GM13977 (cell line): ENCODE results near the gene MT3.
"Not testable (repeated sequence)": the region's sequence is repeated elsewhere in the genome, so short reads cannot be mapped to it uniquely, and the experiment has no call there.

ENCODE experiments used
- DNase-seq: peaks from one replicate; pipeline ENCODE4 v3.0.0; 2012; ENCODE audit warnings: low spot score
- in situ Hi-C: fragments of 300-500 bp; cut with MboI; formaldehyde crosslinking; loops from one replicate; pipeline ENCODE4 v1.12.0; 2022; ENCODE audit warnings: low sequenced_read_pairs, low pct_unique_long_range_greater_than_20kb, mixed read lengths, inconsistent platforms; ENCODE audit not compliant: unreplicated experiment
- TF ChIP-seq, protein P1 (sequence below): IDR thresholded peaks from 2 replicates; pipeline ENCODE4 v1.5.1; 2012; ENCODE audit warnings: mild to moderate bottlenecking, control low read depth; ENCODE audit not compliant: insufficient read depth; ENCODE audit errors: extremely low read depth, missing control alignments

MT3 gene

DNA sequence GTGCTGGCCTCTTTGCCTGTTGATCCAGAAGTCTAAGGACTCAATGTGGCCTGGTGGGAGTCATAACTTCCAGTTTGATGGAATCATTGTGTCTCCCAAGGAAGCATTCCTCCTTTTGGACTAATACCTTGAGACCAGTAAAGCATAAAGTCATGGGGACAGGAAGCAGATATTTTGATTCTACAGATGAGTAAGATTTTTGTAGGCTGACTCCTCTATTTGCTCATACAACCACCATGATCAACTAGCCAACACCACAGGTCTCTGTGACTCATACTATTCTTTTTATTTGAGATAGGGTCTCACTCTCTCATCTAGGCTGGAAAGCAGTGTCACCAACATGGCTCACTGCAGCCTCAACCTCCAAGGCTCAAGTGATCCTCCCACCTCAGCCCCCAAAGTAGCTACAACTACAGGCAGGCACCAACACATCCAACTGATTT, 25.2 kb downstream of the MT3 start:
- in situ Hi-C loops: no loop called here
- TF ChIP-seq, protein P1, sequence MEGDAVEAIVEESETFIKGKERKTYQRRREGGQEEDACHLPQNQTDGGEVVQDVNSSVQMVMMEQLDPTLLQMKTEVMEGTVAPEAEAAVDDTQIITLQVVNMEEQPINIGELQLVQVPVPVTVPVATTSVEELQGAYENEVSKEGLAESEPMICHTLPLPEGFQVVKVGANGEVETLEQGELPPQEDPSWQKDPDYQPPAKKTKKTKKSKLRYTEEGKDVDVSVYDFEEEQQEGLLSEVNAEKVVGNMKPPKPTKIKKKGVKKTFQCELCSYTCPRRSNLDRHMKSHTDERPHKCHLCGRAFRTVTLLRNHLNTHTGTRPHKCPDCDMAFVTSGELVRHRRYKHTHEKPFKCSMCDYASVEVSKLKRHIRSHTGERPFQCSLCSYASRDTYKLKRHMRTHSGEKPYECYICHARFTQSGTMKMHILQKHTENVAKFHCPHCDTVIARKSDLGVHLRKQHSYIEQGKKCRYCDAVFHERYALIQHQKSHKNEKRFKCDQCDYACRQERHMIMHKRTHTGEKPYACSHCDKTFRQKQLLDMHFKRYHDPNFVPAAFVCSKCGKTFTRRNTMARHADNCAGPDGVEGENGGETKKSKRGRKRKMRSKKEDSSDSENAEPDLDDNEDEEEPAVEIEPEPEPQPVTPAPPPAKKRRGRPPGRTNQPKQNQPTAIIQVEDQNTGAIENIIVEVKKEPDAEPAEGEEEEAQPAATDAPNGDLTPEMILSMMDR: no peak
- no peak for DNase-seq

DNA sequence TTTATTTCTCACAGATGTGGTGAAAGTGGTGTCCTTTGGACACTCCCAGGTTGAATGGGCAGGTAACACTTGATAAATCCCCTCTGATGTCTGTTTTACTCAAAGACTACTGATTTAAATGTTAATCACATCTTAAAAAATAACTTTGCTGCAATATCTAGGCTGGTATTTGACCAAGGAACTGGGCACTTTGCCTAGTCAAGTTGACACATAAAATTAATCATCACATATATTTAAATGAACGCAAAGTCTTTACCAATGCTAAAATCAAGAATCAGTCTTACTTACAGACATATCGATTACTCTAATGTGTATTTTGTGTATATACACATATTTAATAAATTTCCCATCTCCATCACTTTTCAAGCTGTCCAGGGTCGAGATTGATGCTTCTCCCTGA, 26.0 kb downstream of the MT3 start:
- DNase-seq: no peak
- in situ Hi-C loops: no loop called here
- TF ChIP-seq, protein P1: no peak

DNA sequence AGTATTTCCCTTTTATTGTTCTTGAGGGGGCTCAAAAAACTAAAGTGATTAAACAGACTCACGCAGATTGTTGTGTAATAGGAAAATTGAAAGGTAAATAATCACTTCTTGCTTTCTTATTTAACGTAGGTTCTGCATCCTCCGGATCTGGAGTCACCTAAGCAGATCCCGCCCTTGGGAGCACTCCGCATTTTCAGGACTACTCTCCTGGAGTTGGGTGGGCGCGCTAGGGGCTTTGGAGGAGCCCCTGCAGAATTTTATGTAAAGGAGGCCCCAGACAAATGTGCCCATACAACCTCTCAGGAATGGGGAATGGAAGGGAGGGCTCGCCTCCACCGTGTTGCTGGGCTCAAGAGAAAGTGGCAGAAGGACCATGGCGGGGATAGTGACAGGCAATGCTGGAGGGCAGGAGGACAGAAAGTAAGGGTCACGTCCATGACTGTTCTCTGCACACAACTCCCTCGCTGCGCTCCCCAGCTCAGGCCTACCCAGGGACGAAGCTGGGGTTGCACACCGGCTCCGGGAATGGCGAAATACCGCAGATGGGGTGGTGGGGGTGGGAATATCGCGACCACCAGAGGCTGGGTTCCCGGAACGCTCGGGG, 27.4 kb downstream of the MT3 start:
- in situ Hi-C loops: no loop called here
- no peak for DNase-seq
- TF ChIP-seq, protein P1: no peak

DNA sequence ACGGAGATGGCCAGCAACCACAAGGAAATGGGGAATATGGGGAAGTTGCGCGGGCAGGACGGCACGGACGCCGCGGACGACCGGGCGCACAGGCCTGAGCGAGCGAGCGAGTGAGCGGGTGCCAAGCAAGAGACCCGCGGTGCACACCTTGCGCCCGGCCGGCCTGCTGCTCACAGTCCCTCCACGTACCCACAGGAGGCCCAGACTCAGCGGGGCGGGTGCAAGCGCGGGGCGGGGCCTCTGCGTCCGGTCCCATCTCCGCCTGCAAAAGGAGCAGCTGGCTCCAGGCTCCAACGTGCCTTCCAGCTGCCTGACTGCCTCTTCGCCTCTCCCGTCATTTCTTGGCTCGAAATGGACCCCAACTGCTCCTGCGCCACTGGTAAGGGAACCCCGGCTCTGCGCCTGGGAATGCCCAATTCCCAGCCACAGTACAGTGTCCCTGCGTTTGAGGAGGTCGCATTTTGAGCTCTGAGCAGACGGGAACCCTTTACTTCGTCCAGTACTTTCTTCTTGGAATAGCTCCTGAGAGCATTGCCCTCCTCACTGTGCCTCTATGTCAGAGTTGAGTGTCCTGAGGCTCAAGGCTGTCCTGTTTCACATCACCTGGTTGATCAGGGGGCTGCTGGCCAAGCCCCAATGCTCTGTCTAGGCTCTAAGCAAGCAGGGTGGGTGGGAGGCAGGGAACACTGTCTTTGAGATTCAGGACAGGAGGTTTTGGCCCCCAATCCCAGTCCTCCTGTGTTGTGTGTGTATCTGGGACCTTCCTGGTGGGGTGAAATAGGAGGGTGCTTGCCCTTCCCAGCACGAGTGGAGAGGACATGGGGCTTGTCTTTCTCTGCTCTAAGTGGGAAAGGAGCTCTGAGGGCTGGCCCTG, 28.1 kb downstream of the MT3 start:
- TF ChIP-seq, protein P1: no peak
- DNase-seq: no peak
- in situ Hi-C loops: no loop called here

DNA sequence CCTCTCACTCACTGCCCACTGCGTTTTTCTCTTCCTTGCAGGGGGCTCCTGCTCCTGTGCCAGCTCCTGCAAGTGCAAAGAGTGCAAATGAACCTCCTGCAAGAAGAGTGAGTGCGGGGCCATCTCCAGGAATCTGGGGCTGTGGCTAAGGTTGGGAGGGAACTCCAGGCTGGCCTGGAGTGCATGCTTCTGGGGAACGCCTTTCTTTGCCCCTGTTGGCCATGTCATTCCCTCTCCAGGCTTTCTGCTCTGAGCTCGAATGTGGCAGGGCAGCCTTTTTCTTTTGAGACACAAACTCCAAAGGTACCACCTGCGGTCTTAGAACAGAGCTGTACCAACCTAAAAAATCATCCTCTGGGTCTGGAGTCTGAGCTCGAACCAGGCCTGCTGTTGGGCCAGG, 28.8 kb downstream of the MT3 start:
- TF ChIP-seq, protein P1: no peak
- DNase-seq: no peak
- in situ Hi-C loops: no loop called here

DNA sequence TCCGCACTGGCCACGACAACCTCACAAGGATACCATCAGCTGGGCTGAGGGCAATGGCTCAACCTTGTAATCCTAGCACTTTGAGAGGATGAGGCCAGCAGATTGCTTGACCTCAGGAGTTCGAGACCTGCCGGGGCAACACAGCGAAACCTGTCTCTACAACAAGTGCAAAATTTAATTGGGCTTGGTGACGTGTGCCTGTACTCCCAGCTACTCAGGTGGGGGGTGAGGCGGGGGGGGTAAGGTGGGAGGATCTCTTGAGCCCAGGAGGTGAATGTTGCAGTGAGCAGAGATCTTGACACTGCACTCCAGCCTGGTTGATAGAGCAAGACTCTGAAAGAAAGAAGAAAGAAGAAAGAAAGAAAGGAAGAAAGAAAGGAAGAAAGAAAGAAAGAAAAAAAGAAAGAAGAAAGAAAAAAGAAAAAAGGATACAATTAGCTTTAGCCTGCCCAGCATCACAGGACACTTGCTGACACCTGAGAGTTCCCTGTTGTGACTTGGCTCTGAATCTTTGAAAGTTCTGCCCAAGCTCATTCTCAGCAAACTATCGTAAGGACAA, 31.1 kb downstream of the MT3 start:
- TF ChIP-seq, protein P1: no peak
- in situ Hi-C loops: no loop called here
- DNase-seq: no peak

DNA sequence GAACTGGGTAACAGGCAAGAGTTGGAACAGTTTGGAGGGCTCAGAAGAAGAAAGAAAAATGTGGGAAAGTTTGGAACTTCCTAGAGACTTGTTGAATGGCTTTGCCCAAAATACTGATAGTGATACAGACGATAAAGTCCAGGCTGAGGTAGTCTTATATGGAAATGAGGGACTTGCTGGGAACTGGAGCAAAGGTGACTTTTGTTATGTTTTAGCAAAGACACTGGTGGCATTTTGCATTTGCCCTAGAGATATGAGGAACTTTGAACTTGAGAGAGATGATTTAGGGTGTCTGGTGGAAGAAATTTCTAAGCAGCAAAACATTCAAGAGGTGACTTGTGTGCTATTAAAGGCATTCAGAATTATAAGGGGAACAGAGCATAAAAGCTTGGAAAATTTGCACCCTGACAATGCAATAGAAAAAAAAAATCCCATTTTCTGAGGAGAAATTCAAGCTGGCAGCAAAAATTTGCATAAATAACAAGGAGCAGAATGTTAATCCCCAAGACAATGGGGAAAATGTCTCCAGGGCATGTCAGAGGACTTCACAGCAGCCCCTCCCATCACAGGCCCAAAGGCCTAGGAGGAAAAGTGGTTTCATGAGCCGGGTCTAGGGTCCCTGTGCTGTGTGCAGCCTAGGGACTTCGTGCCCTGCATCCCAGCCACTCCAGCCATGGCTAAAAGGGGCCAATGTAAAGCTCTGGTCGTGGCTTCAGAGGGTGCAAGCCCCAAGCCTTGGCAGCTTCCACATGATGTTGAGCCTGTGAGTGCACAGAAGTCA, 32.5 kb downstream of the MT3 start:
- in situ Hi-C loops, DNase-seq: not testable (repeated sequence)

DNA sequence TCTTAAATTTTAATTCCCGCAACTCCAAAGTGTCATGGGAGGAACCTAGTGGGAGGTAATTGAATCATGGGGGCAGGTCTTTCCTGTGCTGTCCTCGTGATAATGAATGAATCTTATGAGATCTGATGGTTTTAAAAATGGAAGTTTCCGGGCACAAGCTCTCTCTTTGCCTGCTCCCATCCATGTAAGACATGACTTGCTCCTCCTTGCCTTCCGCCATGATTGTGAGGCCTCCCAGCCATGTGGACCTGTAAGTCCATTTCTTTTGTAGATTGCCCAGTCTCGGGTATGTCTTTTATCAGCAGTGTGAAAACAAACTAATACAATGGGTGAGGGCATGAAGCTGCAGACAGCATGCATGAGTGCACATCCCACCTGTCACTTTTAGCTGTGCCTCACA, 33.9 kb downstream of the MT3 start:
- DNase-seq, in situ Hi-C loops: not testable (repeated sequence)
